ENCODE measurements around the gene SLC49A3.

The SLC49A3 gene

GRCh38 chr4:634599-634985 is 54.4 kb downstream of the SLC49A3 start:
- no peak for DNase-seq (ENCODE audit: low read depth in 2 of 3, low spot score in 1 of 3)

GRCh38 chr4:633976-634598 is 54.9 kb downstream of the SLC49A3 start:
- DNase-seq (ENCODE audit: low read depth in 2 of 3, low spot score in 1 of 3) = no peak

- no peak for DNase-seq (ENCODE audit: low read depth in 2 of 3, low spot score in 1 of 3)
Measured at GRCh38 chr4:633406-633805, 55.5 kb downstream of the SLC49A3 start.

- DNase-seq (ENCODE audit: low read depth in 2 of 3, low spot score in 1 of 3) = no peak
Measured at GRCh38 chr4:632926-633325, 56.0 kb downstream of the SLC49A3 start.

GRCh38 chr4:632196-632790 is 56.7 kb downstream of the SLC49A3 start:
- no peak for DNase-seq (ENCODE audit: low read depth in 2 of 3, low spot score in 1 of 3)

All from stimulated activated CD4-positive, alpha-beta T cell treated with anti-CD3 and anti-CD28 coated beads, Interleukin-12 subunit alpha, Interleukin-12 subunit beta, amount 100 ng/mL, for 48 hours (primary cell).